Endometrial microvascular endothelial cells (primary cell): ENCODE data around the gene DYNLT2B. TPM values are rescaled to one million over a fixed set of nuclear protein-coding genes. Genes with fewer than 3 reads are reported as not detected.
"Not testable (repeated sequence)": the region's sequence is repeated elsewhere in the genome, so short reads cannot be mapped to it uniquely, and the experiment has no call there.

Experiments
- in situ Hi-C: cut with HindIII; loops from 2 replicates; pipeline ENCODE4 v1.10.0; 2017; ENCODE audit warnings: low sequenced_read_pairs, low pct_unique_long_range_greater_than_20kb; ENCODE audit errors: inconsistent ontology term
- total RNA-seq: library from RNA; depleted of rRNA; stranded (reverse); fragments of >200 nt; gene quantifications from one replicate; pipeline ENCODE4 v1.2.3, GENCODE V29; 2015; ENCODE audit errors: inconsistent ontology term

DYNLT2B gene
- total RNA-seq: 5.0 TPM

DNA sequence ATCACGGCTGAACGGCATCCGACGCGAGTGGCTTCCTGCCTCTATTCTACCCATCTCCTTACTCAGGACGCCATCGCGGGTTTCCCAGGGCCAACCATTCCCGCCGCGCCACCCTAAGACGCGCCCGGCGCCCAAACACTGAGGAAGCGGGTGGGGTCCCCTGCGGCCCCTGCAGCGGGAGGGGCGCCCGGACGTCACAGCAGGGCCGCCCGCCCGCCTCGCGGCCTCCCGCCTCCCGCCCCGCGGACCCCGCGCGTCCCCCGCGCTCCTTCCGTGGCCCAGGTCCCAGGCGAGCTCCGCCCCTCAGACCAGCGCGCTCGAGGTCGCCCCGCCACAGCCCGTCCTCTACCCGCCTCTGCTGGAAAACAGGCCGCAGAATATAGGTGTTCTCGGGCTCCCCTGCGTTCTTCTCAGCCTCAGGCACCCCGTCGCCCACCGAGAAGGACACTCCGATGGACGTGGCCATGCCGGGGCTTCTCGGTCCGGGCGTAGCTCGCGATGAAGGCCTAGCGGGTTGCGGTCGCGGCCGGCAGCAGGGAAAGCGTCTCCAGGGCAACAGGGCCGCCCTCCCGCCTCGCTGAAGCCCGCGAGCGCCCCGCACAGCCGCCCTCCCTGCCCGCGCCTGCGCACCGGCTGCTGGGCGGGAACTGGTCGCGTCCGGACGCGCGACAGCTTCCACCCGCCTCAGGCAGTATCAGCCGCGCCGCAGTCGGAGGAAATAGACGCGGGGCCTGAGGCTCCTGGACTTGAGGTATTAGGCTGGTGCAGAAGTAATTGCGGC, at the start of gene DYNLT2B:
TSS of gene DYNLT2B (minus strand) at position 554 of the 781 bp plus-strand sequence. CDS start at position 466, 88 bp downstream.
- in situ Hi-C loops: no loop called here

DNA sequence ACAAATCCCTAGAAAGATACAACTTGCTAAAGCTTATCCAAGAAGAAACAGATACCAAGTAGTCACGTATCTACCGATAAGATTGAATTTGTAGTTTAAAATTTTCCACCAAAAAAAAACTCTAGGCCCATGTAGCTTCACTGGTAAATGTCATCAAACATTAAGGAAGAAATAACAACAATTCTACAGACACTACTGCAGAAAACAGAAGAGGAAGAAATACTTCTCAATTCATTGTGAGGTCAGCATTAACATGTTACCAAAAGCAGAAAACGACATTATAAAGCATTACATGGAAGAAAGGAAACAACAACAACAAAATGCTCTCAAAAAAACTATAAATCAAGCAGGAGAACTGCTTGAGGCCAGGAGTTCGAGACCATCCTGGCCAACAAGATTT, 47.7 kb upstream of the DYNLT2B start:
- in situ Hi-C loops: no loop called here

DNA sequence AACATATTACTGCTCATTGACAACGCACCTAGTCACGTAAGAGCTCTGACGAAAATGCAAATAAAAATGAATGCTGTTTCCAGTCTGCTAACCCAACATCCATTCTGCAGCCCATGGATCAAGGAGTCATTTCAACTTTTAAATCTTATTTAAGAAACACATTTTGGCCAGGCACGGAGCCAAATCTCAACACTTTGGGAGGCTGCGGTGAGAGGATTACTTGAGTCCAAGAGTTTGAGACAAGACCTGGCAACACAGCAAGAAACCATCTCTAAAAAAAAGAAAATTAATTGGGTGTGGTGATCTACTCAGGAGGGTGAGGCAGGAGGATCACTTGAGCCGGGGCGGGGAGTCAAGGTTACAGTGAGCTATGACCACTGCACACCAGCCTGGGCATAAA, 42.5 kb upstream of the DYNLT2B start:
- in situ Hi-C loops: no loop called here

DNA sequence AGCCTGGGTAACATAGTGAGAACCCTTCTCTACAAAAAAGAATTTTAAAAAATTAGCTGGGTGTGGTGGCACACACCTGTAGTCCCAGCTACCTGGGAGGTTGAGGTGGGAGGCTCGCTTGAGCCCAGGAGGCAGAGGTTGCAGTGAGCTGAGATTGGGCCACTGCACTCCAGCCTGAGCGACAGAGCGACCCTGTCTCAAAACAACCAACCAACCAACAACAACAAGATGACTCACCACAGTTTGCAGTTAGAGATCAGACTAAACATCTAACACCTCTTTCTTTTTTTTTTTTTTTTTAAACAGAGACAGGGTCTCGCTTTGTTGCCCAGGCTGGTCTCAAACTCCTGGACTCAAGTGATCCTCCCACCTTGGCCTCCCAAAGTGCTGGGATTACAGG, 40.5 kb upstream of the DYNLT2B start:
- in situ Hi-C loops: not testable (repeated sequence)

DNA sequence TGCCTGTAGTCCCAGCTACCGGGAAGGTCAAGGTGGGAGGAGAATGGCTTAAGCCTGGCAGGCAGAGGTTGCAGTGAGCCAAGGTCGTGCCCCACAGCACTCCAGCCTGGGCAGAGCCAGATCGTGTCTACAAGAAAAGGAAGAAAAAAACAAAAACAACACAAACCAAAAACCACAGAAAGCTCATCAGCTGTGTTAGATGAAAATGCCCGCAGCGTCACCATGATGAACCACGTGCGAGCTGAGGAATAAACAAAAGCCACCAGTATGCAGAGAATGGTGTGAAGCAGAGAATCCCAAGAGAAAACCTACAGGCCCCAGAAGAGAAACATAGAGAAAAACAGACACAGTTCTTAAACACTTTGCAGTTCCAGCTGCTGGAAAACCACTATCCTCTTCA, 39.9 kb upstream of the DYNLT2B start:
- in situ Hi-C loops: no loop called here

DNA sequence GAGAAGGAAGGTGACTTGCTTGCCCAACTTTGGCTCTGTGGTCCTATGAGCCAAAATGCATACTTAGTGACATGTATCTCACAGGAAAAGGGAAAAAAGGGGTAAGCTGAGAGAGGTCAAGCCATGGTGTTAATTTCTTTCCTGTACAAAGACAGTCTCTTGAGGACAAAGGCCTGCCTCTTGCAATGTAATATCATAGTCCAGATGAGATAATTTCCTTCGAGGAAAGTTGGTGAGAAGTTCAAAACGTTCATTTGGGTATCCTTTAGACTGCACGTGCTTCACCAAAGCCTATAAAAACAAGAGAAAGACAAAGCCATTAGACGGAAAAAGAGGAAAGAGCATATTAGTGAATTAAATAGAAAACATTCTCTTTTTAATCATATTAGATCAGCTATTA, 38.5 kb upstream of the DYNLT2B start:
- in situ Hi-C loops: no loop called here

DNA sequence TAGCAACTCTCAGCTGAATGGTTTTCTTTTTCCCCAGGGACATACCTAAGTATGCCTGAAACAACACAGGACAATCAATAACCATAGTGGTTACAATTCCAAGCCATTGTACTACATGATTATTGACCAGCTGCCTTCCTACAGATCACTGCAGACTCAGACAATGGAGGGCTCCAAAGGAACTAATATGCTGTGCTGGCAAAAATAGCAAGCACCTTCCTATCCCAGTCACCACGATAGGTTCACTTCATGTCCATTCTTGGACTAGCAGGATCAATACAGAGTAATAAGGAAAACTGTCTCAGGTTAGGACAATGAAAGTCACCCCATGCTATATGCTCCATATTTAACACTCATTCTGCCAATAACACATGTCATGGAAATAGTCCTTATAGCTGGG, 37.6 kb upstream of the DYNLT2B start:
- in situ Hi-C loops: no loop called here

DNA sequence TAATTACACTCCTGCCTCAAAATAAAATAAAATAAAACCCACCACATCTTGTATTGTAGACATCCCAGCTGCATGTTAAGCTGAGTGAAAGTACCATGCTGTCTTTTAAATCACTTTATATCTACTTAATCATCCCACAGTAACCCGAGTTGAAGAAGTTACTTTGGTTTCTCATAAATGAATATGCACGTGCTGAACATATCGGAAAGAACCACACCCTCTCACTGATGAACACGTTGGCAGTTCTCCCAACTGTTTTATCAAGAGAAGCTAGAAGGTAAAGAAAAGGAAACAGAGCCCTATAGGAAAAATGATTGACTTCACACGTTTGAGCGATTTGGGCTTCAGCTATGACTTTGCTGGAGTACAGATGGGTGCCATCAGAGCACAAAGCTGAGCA, 36.1 kb upstream of the DYNLT2B start:
- in situ Hi-C loops: no loop called here

DNA sequence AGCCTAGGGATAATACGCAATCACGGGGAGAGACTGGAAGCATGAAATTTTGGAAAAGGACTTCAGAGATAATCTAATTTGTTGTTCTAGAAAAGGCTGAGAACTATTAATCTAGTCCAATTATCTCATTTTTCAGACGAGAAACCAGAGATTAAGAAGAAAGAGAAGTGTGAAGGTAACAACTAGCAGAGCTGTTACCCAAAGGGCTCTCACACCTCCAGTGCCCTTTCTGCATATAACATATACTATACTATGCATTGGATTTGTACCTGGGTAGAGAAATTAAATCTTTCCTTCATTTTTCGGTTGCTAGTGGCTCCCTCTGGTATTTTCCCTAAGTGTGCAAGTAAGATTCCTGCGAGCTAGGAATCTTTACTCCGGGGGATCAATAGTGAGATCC, 33.5 kb upstream of the DYNLT2B start:
- in situ Hi-C loops: no loop called here

DNA sequence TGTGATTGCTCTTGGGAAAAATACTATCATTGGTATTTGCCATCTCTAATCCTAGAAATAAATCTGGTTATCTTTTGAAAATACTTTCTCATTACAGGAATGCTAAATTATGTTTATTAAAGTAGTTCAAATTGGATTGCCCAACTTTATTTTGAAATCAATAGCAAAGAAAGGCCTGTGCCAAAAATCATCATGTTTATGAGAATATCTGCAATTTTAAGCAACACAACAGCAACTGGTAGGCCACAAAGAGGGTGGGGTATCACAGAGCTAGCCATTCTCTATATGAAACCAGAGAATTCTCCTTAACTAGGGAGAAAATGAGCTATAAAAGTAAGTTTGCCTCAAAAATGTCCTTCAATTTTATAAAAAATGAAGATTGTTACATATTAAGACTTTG, 32.0 kb upstream of the DYNLT2B start:
- in situ Hi-C loops: no loop called here

DNA sequence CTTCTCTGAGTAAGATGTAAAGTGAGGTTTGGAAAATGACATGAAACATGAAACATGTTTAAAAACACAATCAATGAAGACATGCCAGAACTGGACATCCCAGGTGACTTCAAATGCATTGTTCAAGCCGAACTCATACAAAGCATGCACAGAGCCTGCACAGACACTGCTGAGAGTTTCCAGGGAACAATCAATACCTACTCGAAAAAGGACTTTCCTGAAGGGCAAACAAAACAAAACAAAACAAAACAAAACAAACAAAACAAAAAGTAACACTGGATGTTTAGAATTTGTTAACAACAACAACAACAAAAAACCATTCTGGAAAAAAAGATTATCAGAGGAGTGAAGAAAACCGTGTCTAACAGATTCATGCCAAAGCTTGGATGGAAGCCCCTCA, 30.7 kb upstream of the DYNLT2B start:
- in situ Hi-C loops: no loop called here

DNA sequence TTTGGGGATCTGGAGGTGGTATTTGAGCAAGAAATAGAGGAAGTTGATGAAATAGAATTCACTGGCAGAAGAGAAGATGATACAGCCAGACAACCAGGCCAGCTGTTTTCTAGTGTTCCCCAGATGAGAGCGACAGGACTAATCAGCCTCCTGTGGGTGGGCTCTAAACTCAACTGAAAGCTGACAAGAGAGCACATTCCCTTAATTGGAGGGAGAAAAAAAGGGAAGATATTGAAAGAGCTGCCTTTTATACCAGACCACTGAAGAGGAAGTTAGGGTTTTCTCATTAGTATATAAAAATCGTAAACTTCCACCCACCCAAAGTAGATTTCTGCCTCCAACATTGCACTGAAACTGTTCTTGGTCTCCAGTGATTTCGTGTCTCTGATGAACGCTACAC, 26.6 kb upstream of the DYNLT2B start:
- in situ Hi-C loops: no loop called here

DNA sequence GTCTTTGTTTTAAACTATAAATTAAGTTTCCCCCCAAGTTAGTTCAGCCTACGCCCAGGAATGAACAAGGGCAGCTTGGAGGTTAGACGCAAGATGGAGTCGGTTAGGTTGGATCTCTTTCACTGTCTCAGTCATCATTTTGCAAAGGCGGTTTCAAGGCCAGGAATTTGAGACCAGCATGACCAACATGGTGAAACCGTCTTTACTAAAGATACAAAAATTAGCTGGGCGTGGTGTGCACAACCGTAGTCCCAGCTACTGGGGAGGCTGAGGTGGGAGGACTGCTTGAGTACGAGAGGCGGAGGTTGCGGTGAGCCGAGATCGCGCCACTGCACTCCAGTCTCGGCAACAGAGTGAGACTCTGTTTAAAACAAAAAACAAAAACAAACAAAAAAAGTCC, 25.9 kb upstream of the DYNLT2B start:
- in situ Hi-C loops: not testable (repeated sequence)

DNA sequence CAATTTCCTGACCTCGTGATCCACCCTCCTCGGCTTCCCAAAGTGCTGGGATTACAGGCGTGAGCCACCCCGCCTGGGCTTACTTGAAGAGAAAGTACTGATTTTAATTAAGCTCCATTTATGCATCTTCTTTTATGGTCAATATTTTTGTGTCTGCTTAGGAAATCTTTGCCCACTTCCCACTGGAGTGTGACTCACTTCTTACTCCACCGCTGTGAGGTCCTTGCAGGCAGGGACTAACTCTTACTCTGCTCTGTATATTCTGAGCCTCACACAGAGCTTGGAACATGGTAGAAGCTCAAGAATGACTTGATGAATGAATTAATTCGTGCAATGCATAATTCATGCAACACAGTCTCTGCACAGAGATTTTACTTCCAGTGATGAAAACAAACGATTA, 23.1 kb upstream of the DYNLT2B start:
- in situ Hi-C loops: no loop called here

DNA sequence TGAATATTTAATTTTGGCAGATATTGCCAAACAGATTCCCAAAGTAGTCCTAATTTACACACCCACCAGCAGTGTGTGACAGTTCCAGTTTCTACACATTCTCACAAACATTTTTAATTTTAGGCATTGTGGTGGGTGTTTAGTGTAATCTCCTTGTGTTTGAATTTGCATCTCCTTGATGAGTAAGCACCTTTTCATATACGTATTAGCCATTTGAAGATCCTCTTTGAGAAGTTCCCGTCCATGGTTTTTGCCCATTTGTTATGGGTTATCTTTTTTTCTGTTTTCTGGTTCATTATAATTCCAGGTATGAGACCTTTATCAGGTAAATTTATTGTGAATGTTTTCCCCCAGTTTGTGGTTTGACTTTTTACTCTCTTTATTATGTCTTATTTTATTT, 22.4 kb upstream of the DYNLT2B start:
- in situ Hi-C loops: no loop called here

DNA sequence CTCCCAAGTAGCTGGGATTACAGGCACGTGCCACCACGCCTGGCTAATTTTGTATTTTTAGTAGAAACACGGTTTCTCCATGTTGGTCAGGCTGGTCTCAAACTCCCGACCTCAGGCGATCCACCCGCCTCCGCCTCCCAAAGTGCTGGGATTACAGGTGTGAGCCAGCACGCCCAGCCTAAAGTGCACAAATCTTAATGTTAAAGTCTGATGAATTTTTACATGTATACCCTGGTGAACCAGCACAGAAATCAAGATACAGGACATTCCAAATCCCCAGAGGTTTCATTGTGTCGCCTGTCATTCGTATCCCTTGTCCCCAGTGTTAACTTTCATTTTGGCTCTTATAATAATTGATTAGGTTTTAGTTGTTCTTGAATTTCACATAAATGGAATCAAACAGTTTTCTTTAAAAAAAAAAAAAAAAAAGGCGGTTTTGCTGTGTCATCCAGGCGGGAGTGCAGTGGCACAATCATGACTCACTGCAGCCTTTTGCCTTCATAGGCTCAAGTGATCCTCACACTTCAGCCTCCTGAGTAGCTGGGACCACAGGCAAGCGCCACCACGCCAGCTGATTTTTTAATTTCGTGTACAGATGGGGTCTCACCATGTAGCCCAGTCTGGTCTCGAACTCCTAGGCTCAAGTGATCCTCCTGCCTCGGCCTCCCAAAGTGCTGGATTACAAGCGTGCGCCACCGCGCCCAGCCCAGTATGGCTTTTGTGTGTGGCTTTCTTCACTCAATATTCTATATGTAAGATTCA, 21.6 kb upstream of the DYNLT2B start:
- in situ Hi-C loops: no loop called here

DNA sequence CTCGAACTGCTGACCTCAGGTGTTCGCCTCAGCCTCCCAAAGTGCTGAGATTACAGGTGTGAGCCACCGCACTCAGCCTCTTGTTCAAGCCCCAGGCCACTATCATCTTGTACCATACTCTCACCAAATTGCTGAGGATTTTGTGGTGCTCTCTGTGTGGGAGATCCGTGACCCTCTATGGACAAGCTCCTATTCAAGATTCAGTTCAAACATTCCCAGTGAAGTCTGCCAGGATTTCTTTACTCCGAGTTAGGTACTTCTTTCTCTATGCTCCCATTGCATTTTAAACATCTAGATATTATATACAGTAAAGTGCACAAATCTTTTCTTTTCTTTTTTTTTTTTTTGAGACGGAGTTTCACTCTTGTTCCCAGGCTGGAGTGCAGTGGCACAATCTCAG, 21.0 kb upstream of the DYNLT2B start:
- in situ Hi-C loops: no loop called here

DNA sequence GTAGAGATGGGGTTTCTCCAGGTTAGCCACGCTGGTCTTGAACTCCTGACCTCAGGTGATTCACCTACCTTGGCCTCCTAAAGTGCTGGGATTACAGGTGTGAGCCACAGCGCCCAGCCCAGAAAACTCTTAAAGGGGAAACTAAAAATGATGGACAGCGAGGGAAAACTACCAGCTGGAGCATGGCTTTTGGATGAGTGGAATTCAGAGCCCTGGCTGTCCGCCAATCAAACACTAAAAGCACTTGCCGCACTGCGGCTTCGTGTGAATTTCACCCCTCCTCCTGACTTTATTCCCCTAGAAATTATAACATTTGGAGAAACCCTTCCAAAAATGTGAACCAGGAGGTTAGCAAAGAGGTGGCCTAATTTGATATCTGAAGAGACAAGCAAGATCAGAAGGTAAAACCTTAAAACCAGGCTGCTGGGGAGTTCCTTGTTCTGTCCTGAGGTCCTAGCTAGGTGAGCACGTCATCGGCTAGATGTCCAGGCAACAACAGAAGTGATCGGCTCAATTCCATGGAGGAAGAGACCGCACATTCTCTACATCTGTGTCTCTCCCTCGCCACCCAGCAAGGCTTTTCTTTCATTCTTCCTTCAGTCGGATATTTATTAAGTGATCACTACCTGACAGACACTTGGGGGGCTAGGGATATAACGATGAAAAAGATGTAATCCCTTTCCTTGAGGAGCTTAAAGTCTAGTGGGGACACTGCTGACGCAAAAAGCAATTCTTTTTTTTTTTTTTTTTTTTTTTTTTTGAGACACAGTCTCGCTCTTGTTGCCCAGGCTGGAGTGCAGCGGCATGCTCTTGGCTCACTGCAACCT, 18.5 kb upstream of the DYNLT2B start:
- in situ Hi-C loops: no loop called here

DNA sequence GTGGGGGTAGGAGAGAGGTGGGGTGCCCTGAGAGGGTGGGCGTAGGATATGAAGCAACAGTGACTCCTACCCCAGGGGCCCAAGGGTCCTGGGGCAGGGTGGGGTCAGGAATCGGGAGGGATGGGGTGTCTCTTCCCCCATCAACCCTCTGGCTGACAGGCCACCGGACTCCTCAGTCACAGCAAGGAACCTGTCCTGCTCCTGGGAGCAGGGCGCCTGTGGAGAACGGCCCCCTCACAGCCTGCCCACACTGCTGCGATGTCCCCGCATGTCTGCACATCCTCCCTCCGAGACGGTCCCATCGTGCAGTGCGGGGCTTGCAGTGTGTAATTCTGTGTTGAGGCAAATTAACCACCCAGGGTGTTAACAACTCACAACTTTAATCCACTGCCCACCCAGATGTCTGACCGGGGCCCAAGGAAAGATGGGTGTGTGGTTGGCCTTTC, 17.5 kb upstream of the DYNLT2B start:
- in situ Hi-C loops: no loop called here

DNA sequence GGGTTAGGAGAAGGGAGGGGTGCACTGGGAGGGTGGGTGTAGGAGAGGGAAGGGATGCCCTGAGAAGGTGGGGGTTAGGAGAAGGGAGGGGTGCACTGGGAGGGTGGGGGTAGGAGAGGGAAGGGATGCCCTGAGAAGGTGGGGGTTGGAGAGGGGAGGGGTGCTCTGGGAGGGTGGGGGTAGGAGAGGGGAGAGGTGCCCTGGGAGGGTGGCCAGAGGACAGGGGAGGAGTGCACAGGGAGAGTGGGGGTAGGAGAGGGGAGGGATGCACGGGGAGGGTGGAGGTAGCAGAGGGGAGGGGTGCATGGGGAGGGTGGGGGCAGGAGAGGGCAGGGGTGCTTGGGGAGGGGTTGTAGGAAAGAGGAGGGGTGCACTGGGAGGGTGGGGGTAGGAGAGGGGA, 16.9 kb upstream of the DYNLT2B start:
- in situ Hi-C loops: no loop called here
